ENCODE measurements around the gene CDH23. TPM values are rescaled to one million over a fixed set of nuclear protein-coding genes. Genes with fewer than 3 reads are reported as not detected.
A peak's percentile ranks its signal among the peaks of the same experiment; 100 is the strongest.
"Not testable (repeated sequence)": the region's sequence is repeated elsewhere in the genome, so short reads cannot be mapped to it uniquely, and the experiment has no call there.

The CDH23 gene
- total RNA-seq, 1 donor from 2014 or later = 10.3 TPM

DNA sequence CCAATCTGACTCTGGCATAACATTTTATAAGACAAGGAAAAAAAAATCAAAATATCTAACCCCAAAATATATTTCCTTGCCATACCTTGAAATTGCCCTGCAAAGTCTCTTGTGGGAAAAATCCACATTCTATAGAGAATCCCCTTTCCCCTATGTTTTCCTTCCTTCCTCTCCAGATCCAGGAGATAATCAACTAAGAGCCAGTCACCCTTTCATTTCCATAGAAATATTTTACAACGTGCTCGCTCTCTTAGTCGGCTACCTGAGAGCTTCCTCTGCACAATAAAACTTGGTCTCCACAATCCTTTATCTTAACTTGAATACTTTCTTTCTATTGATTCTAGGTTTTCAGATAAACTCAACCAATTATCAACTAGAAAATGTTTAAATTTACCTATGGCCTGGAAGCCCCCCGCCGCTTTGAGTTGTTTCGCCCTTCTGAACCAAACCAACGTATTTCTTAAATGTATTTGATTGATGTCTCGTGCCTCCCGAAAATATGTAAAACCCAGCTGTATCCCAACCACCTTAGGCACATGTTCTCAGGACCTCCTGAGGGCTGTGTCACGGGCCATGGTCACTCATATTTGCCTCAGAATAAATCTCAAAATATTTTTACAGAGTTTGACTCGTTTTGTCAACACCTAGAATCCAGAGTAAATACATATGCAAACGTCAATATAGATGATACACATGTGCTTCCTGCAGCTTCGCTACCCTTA is 453.5 kb downstream of the CDH23 start:
- Histone ChIP-seq H3K27ac (peak overlapping the region; percentile 99), H3K4me1 (peaks cover 48% of the 10 kb centered on the region), H3K9me3 (no peaks in the 10 kb centered on the region), H3K4me3 (peak overlapping the region; percentile 97 to 99), H3K27me3 (no peaks in the 10 kb centered on the region), H3K36me3 (no peaks in the 10 kb centered on the region)
- TF ChIP-seq, protein P1, sequence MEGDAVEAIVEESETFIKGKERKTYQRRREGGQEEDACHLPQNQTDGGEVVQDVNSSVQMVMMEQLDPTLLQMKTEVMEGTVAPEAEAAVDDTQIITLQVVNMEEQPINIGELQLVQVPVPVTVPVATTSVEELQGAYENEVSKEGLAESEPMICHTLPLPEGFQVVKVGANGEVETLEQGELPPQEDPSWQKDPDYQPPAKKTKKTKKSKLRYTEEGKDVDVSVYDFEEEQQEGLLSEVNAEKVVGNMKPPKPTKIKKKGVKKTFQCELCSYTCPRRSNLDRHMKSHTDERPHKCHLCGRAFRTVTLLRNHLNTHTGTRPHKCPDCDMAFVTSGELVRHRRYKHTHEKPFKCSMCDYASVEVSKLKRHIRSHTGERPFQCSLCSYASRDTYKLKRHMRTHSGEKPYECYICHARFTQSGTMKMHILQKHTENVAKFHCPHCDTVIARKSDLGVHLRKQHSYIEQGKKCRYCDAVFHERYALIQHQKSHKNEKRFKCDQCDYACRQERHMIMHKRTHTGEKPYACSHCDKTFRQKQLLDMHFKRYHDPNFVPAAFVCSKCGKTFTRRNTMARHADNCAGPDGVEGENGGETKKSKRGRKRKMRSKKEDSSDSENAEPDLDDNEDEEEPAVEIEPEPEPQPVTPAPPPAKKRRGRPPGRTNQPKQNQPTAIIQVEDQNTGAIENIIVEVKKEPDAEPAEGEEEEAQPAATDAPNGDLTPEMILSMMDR (IDR thresholded peaks at IDR 0.05) = no peak
- TF ChIP-seq POLR2A (IDR thresholded peaks at IDR 0.05) = no peak
- DNase-seq (ENCODE audit: extremely low spot score in 2 of 2) = no peak
- intact Hi-C loops (cut with DNase I) = no loop called here

DNA sequence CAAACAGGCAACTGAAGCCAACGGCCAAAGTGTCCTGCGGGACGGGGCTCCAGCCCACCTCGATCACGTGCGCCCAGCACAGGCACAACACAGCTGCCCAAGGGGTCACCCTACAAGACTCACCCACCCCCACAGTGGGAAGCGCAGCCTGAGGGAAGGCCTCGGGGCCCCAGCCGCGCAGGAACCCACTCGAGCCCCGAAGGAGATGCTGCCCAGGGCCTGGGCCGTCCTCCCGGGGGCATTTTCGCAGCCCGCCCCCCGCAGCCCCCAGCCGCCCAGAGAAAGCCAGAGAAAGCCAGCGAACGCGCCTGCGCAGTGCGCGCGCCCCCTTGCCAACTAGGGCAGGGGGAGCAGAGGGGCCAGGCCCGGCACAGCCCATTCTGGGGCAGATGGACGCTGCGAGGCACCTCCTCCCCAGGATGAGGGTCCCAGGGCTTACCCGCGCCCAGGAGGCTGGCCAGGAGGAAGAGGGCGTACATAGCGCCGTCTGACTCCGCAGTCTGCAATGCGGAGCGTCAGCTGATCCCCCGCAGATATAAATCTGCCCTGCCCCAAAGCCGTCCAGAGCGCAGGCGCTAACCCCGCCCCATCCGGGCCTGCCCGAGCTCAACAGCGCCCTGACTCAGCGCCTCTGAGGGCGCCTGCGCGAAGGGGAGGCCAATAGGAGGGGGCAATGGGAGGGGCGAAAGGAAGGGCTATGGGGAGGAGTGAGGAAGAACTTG is 454.2 kb downstream of the CDH23 start, which contains the start of gene PSAP:
TSS of gene PSAP (minus strand) at position 509 of the 722 bp plus-strand sequence. CDS start at position 479, 30 bp downstream.
- Histone ChIP-seq H3K36me3 (no peaks in the 10 kb centered on the region), H3K4me1 (peaks cover 41% of the 10 kb centered on the region), H3K27me3 (no peaks in the 10 kb centered on the region), H3K27ac (peak within 1 kb of the TSS; percentile 99), H3K9me3 (no peaks in the 10 kb centered on the region), H3K4me3 (peak within 1 kb of the TSS; percentile 97 to 99)
- TF ChIP-seq POLR2A (IDR thresholded peaks at IDR 0.05) (peak; percentile 71 to 98), POLR2AphosphoS5 (IDR thresholded peaks at IDR 0.05; ENCODE audit: insufficient read depth in 1 of 2, low read depth in 1 of 2) (peak; percentile 100)
- TF ChIP-seq, protein P1 (IDR thresholded peaks at IDR 0.05) = no peak
- peak; percentile 97 to 99 for DNase-seq (ENCODE audit: extremely low spot score in 2 of 2)
- intact Hi-C loops (cut with DNase I) = no loop called here

DNA sequence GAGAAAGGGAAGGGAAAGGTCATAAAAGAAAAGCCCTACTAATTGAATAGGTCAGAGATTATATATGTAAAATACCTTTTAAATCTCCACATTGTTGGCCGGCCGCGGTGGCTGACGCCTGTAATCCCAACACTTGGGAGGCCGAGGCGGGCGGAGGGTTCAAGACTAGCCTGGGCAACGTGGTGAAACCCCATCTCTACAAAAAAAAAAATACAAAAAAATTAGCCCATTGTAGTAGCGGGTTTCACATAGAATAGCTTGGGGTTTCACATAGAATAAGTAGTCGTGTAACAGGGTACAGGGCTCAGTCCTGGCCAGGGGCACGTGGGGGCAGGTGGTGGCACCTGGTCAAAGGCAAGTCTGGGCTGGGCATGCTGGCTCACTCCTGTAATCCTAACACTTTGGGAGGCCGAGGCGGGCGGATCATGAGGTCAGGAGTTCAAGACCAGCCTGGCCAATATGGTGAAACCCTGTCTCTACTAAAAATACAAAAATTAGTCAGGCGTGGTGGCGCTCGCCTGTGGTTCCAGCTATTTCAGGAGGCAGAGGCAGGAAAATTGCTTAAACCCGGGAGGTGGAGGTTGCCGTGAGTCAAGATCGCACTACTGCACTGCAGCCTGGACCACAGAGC is 454.9 kb downstream of the CDH23 start:
- H3K27me3 ChIP-seq; DNase-seq (ENCODE audit: extremely low spot score in 2 of 2); H3K9me3 ChIP-seq; H3K36me3 ChIP-seq; intact Hi-C loops (cut with DNase I): not testable (repeated sequence)
- peaks cover 34% of the 10 kb centered on the region for H3K4me1 ChIP-seq
- peak overlapping the region; percentile 99 for H3K27ac ChIP-seq
- H3K4me3 ChIP-seq = peak overlapping the region; percentile 97 to 99

DNA sequence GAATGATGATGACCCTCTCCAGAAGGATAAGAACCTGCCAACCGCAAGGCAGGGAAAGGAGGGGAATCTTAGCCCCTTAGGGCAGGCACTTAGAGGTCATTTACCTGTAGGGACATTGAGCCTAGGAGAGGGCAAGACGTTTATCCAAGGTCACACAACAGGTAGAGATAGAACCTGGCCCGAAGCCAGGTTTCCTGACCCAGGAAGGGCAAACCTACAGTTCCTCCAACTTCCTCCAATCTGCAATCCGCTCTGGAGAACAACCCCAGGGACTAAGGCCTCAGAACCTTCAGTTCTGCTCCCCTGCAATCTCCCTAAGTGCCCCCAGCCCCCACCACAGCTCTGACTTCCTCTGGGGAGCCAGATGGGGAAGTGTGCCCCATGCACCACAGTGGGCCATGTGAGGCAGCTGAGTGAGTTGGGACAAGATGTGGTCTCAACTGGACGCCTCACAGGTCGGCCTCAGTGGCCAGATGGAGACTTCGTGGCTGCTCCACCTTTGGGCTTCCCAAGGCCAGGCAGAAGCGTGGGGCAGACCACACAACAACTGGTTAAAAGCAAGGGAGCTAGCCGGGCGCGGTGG is 455.7 kb downstream of the CDH23 start:
- TF ChIP-seq POLR2A (IDR thresholded peaks at IDR 0.05) = no peak
- no peak for TF ChIP-seq POLR2AphosphoS5 (IDR thresholded peaks at IDR 0.05; ENCODE audit: insufficient read depth in 1 of 2, low read depth in 1 of 2)
- TF ChIP-seq, protein P1 (IDR thresholded peaks at IDR 0.05) = no peak
- Histone ChIP-seq H3K27me3 (no peaks in the 10 kb centered on the region), H3K4me1 (peaks cover 25% of the 10 kb centered on the region), H3K4me3 (no peak overlapping the region), H3K27ac (peak overlapping the region; percentile 99), H3K36me3 (no peaks in the 10 kb centered on the region), H3K9me3 (no peaks in the 10 kb centered on the region)
- no peak for DNase-seq (ENCODE audit: extremely low spot score in 2 of 2)
- intact Hi-C loops (cut with DNase I) = no loop called here

DNA sequence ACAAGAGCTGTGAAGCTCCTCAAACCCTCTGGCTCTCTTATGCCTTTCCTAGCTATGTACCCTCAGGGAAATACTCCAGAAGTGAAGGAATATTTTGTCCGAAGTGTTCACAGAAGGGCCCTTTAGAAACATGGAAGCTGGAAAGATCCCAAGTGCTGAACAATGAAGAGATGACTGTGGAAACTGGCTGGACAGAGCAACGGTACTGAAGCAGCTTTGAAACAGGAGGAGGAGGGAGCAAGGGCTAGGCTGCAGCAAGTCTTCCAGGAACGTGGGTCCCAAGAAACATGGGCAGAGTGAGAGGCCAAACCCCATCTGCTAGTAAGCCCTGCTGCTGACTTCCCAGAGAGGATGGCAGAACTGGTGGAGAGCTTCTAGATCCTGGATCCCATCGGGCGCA is 457.3 kb downstream of the CDH23 start:
- Histone ChIP-seq H3K27ac (no peak overlapping the region), H3K27me3 (no peaks in the 10 kb centered on the region), H3K4me1 (peaks cover 9% of the 10 kb centered on the region), H3K4me3 (no peak overlapping the region), H3K9me3 (no peaks in the 10 kb centered on the region), H3K36me3 (no peaks in the 10 kb centered on the region)
- TF ChIP-seq POLR2AphosphoS5 (IDR thresholded peaks at IDR 0.05; ENCODE audit: insufficient read depth in 1 of 2, low read depth in 1 of 2) = no peak
- TF ChIP-seq, protein P1 (IDR thresholded peaks at IDR 0.05) = no peak
- TF ChIP-seq POLR2A (IDR thresholded peaks at IDR 0.05) = no peak
- intact Hi-C loops (cut with DNase I) = no loop called here
- no peak for DNase-seq (ENCODE audit: extremely low spot score in 2 of 2)

All from vagina (tissue), 2 donors.